ENCODE data around the gene DNASE1L1. TPM values are rescaled to one million over a fixed set of nuclear protein-coding genes. Genes with fewer than 3 reads are reported as not detected.

The DNASE1L1 gene
- total RNA-seq, 4 donors from 2014 or later: 40.7 to 92.9 (median 61.6) TPM

DNA sequence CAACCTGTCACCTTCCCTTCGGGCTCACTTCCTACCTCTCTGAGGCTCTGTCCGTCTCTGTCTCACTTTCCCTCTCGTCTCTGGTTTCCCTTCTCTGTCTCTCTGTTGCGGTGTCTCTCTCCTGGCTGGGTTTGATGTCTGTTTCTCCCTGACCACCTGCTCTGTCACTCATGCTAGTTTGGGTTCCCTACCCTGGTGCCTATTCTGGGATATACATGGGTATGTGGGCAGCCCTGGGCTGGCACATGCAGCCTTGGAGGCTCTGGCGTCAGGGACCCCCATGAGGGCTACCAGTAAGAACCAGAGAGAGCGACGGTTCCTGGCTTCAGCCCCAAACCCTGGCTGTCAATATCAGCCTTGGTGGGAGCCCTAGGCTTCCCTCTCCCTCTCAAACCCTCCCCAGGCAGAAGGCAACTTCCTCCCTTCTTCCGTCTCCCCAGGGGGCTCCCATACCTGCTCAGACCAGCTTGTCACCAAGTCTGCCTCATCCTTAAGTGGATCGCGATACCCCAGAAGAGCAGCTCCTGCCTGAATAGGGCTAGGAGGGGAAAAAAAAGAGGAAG, 314 bp downstream of the DNASE1L1 start:
- TF ChIP-seq CTCF (IDR thresholded peaks at IDR 0.05) (no peak), POLR2A (IDR thresholded peaks at IDR 0.05) (no peak)
- WGBS, 2 donors: 54 to 81% methylated on average over 8 to 10 of the region's 10 CpGs
- DNase-seq: no peak
- peaks cover 0 to 7% of the 10 kb centered on the region in 2 donors for H3K4me1 ChIP-seq
- peak overlapping the region in 2 of 3 donors; percentile 30 to 40 for H3K27ac ChIP-seq
- intact Hi-C loops (cut with DNase I): no loop called here
- H3K9me3 ChIP-seq: no peaks in the 10 kb centered on the region
- no peaks in the 10 kb centered on the region for H3K36me3 ChIP-seq
- no peak overlapping the region for H3K4me3 ChIP-seq (replicated peaks in 1 of 3)
- H3K27me3 ChIP-seq: no peaks in the 10 kb centered on the region

- Histone ChIP-seq H3K27me3 (no peaks in the 10 kb centered on the region), H3K4me3 (replicated peaks in 1 of 3) (no peak overlapping the region), H3K36me3 (peaks cover 11 to 17% of the 10 kb centered on the region in 2 donors), H3K9me3 (no peaks in the 10 kb centered on the region), H3K4me1 (peaks cover 5% of the 10 kb centered on the region in 2 donors), H3K27ac (no peak overlapping the region)
- TF ChIP-seq POLR2A (IDR thresholded peaks at IDR 0.05) (no peak), CTCF (IDR thresholded peaks at IDR 0.05) (no peak)
- WGBS, 2 donors: 92 to 97% methylated on average over 6 to 13 of the region's 16 CpGs
- DNase-seq: no peak
- intact Hi-C loops (cut with DNase I): loop anchor here (5.0 kb wide), 1 partner anchor 128 kb away; no protein-coding TSS in a partner anchor
These were observed 4.3 kb downstream of the DNASE1L1 start for GRCh38 chrX:154404625-154405192.

DNA sequence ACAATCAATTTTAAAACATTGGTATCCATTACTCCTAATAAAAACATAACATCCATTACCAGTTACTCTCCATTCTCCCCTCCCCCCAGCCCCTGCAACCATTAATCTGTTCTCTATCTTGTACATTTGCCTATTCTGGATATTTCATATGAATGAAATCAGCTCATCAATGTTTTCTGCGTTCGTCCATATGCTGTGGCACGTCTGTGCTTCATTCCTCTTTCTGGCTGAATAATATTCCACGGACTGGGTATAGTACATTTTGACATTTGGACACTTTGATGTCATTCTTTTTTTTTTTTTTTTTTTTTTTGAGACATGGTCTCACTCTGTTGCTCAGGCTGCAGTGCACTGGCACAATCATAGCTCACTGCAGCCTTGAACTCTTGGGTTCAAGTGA, 5.2 kb downstream of the DNASE1L1 start:
- WGBS, 2 donors: 93 to 95% methylated on average over 4 of the region's 4 CpGs
- H3K36me3 ChIP-seq: peaks cover 19 to 25% of the 10 kb centered on the region in 2 donors
- no peak overlapping the region for H3K27ac ChIP-seq
- no peaks in the 10 kb centered on the region for H3K9me3 ChIP-seq
- intact Hi-C loops (cut with DNase I): loop anchor here (5.0 kb wide), 1 partner anchor 128 kb away; no protein-coding TSS in a partner anchor
- no peak overlapping the region for H3K4me3 ChIP-seq (replicated peaks in 1 of 3)
- peaks cover 9% of the 10 kb centered on the region in 2 donors for H3K4me1 ChIP-seq
- no peaks in the 10 kb centered on the region for H3K27me3 ChIP-seq
- no peak for TF ChIP-seq CTCF (IDR thresholded peaks at IDR 0.05)
- no peak for TF ChIP-seq POLR2A (IDR thresholded peaks at IDR 0.05)
- no peak for DNase-seq

DNA sequence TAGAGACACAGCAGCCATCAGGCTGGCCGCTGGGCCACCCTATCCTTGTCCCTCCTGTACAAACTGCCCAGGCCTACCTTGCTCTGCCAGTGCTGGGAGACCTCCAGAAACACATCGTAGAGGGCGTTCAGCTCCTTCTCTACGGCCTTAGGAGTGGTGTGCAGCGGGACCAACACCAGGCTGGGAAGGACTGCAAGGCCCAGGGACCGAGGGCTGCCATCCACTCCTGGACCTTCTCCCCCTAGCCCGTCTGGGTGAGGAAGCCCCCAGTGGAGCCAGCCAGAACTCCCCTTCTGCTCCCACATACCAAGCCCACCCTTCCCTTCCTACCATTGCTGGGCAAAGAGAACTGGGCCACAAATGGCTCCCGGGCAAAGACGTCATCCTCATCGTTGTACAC, 5.9 kb downstream of the DNASE1L1 start:
- H3K4me3 ChIP-seq (replicated peaks in 1 of 3): no peak overlapping the region
- intact Hi-C loops (cut with DNase I): loop anchor here (5.0 kb wide), 1 partner anchor 129 kb away; no protein-coding TSS in a partner anchor
- no peak for DNase-seq
- no peak for TF ChIP-seq POLR2A (IDR thresholded peaks at IDR 0.05)
- TF ChIP-seq CTCF (IDR thresholded peaks at IDR 0.05): no peak
- peaks cover 19 to 25% of the 10 kb centered on the region in 2 donors for H3K36me3 ChIP-seq
- no peak overlapping the region for H3K27ac ChIP-seq
- H3K9me3 ChIP-seq: no peaks in the 10 kb centered on the region
- H3K4me1 ChIP-seq: peaks cover 9% of the 10 kb centered on the region in 2 donors
- H3K27me3 ChIP-seq: no peaks in the 10 kb centered on the region
- 88 to 100% methylated on average over 1 to 10 of the region's 10 CpGs for WGBS, 2 donors

- Histone ChIP-seq H3K27ac (no peak overlapping the region), H3K4me3 (replicated peaks in 1 of 3) (no peak overlapping the region), H3K4me1 (peaks cover 9% of the 10 kb centered on the region in 2 donors), H3K9me3 (no peaks in the 10 kb centered on the region), H3K36me3 (peaks cover 19 to 25% of the 10 kb centered on the region in 2 donors), H3K27me3 (no peaks in the 10 kb centered on the region)
- WGBS, 2 donors: 64 to 80% methylated on average over 2 to 5 of the region's 19 CpGs
- intact Hi-C loops (cut with DNase I): loop anchor here (5.0 kb wide), 1 partner anchor 130 kb away; no protein-coding TSS in a partner anchor
- no peak for TF ChIP-seq CTCF (IDR thresholded peaks at IDR 0.05)
- TF ChIP-seq POLR2A (IDR thresholded peaks at IDR 0.05): no peak
- DNase-seq: no peak
These were observed 6.4 kb downstream of the DNASE1L1 start for GRCh38 chrX:154402622-154403127.

Data from thyroid gland (tissue), 4 donors.